ENCODE data around the gene HES7. TPM values are rescaled to one million over a fixed set of nuclear protein-coding genes. Genes with fewer than 3 reads are reported as not detected.

Gene HES7
- polyA plus RNA-seq, 1 of the 3 experiments (the other 2 are of a cell fraction) = 1.2 TPM

DNA sequence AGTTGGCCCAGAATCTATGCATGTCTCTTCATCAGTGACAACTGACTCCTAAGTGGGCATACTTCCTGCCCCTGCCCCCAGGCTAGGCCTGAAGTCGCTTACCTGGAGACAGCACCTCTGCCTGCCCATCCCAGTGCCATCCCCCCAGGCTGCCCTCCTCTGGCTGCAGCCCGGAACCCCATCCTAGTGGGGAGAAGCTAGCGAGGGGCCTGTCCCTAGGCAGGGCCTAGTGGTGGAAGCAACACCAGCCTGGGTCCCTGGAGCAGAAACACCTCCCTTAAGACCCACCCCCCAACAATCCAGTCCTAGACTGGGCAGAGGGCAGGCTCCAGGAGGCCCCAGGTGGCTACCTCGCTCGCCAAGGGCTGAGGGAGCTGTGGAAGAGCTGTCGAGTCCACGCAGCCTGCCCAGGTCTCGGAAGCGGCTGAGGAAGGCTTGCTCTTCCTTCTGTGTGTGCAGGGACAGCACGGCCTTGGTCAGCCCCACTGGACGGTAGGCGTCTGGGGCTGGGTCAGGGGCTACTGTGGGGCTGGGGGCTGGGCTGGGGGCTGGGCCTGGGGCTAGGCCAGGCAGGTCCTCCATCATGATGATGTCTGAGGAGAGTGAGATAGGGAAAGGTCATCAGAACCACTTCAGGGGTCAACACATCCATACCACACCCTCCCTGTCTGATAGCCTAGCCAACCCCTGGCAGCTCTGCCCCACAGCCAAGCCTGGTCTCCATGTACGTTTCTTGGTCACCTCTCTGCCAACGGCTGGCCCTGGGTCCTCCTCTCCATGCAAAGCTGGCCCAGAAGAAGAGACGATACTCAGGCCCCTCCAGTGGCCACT is 20.7 kb upstream of the HES7 start:
- H3K27me3 ChIP-seq (ENCODE audit: insufficient read depth) = no peaks in the 10 kb centered on the region
- DNase-seq = no peak
- H3K4me1 ChIP-seq (ENCODE audit: control insufficient read depth in 1 of 2, insufficient read depth in 2 of 2, low read depth in 1 of 2, low read length in 1 of 2) = no peaks in the 10 kb centered on the region; a peak in 1 of 4 replicates
- 84% methylated on average over 7 of the region's 15 CpGs for WGBS (ENCODE audit: low lambda C conversion rate)
- no peaks in the 10 kb centered on the region for H3K79me2 ChIP-seq (ENCODE audit: insufficient read depth)
- POLR2A ChIA-PET = interaction anchor here (1.0 to 2.3 kb wide), 2 partner anchors 29 kb away, joined by 3 to 6 read pairs; no protein-coding TSS in a partner anchor
- H3K36me3 ChIP-seq (replicated peaks in 1 of 2; ENCODE audit: control insufficient read depth in 1 of 2, insufficient read depth in 2 of 2, low read length in 1 of 2) = peaks cover 24 to 71% of the 10 kb centered on the region in 2 experiments
- no peak overlapping the region for H3K9ac ChIP-seq
- H2AFZ ChIP-seq (ENCODE audit: low read depth) = no peak overlapping the region
- no peaks in the 10 kb centered on the region for H3K9me3 ChIP-seq
- H3K9me2 ChIP-seq = no peaks in the 10 kb centered on the region
- H3K4me2 ChIP-seq = no peak overlapping the region
- CTCF ChIA-PET = interaction anchor here (0.6 to 1.9 kb wide), 2 partner anchors 51 to 64 kb away, joined by 3 to 6 read pairs; no protein-coding TSS in a partner anchor
- peaks cover 11% of the 10 kb centered on the region for H3F3A ChIP-seq (replicated peaks; ENCODE audit: insufficient read depth)
- peaks cover 6% of the 10 kb centered on the region; the same call in 1 of the 2 replicates for H4K20me1 ChIP-seq (ENCODE audit: insufficient read depth)
- no peak overlapping the region for H3K4me3 ChIP-seq (ENCODE audit: low read depth in 2 of 2, low read length in 1 of 2)
- TF ChIP-seq PBX3 (IDR thresholded peaks at IDR 0.05) (no peak), TAF1 (IDR thresholded peaks at IDR 0.05; ENCODE audit: borderline replicate concordance, low read depth, low read length) (no peak), FOSL2 (IDR thresholded peaks at IDR 0.05; ENCODE audit: borderline replicate concordance, low read depth) (no peak), RCOR1 (IDR thresholded peaks at IDR 0.05; ENCODE audit: low read length) (no peak), TEAD4 (IDR thresholded peaks at IDR 0.05; ENCODE audit: borderline replicate concordance, insufficient read depth) (no peak), GABPA (IDR thresholded peaks at IDR 0.05; ENCODE audit: low read depth) (no peak), CTCF (IDR thresholded peaks at IDR 0.05) (no peak)
- no peak overlapping the region for H3K27ac ChIP-seq (ENCODE audit: low read depth in 2 of 2, low read length in 1 of 2)

DNA sequence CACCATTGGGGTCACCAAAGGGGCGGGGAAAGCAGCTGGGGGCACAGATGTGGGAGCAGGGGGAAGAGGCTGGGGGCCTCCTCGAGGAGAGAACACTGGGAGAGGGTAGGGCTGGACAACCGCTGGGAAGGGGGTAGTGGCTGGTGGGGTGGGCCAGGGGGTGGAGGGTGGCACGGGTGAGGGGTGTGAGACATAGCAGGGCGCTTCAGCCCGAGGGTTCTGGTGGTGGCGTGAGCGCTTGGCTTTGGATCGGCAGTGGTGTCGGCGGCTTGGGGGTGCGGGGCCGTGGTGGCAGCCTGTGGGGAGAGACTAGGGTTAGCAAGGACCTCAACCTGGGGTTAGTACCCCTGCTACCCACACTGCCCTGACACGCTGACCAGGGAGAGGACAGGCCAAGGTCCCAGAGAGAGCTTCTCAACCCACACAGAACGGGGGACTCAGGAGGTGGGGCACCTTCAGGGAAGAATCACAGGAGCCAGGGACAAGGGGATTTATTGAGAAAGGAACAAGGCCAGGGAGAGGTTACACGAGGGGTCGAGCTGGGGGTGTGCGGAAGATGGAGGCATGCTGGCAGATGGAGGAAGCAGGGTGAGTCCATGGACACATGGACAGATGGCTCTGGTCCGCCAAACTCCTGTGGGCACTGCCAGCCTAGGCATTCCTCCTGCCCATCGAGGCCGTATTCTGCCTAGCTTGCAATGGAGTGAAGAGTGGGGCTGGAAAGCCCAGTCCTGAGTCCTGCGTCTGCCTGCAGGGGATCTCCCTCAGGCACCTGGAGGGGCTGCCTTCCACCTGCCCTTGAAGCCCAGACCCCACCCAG is 19.9 kb upstream of the HES7 start:
- POLR2A ChIA-PET = interaction anchor here (1.0 kb wide), 1 partner anchor 30 kb away, joined by 3 read pairs; no protein-coding TSS in a partner anchor
- H3K36me3 ChIP-seq (replicated peaks in 1 of 2; ENCODE audit: control insufficient read depth in 1 of 2, insufficient read depth in 2 of 2, low read length in 1 of 2) = peaks cover 20 to 65% of the 10 kb centered on the region in 2 experiments

More for the DNA sequence above, 19.9 kb upstream of the HES7 start:
- CTCF ChIA-PET = interaction anchor here (1.9 kb wide), 1 partner anchor 51 kb away, joined by 6 read pairs; no protein-coding TSS in a partner anchor
- 92% methylated on average over 17 of the region's 22 CpGs for WGBS (ENCODE audit: low lambda C conversion rate)
- Histone ChIP-seq H2AFZ (ENCODE audit: low read depth) (no peak overlapping the region), H3F3A (replicated peaks; ENCODE audit: insufficient read depth) (peaks cover 18% of the 10 kb centered on the region), H3K4me2 (no peak overlapping the region), H4K20me1 (ENCODE audit: insufficient read depth) (peaks cover 8% of the 10 kb centered on the region; the same call in 1 of the 2 replicates), H3K79me2 (ENCODE audit: insufficient read depth) (no peaks in the 10 kb centered on the region), H3K4me3 (ENCODE audit: low read depth in 2 of 2, low read length in 1 of 2) (no peak overlapping the region), H3K9me2 (no peaks in the 10 kb centered on the region), H3K27me3 (ENCODE audit: insufficient read depth) (no peaks in the 10 kb centered on the region), H3K27ac (ENCODE audit: low read depth in 2 of 2, low read length in 1 of 2) (no peak overlapping the region), H3K4me1 (ENCODE audit: control insufficient read depth in 1 of 2, insufficient read depth in 2 of 2, low read depth in 1 of 2, low read length in 1 of 2) (no peaks in the 10 kb centered on the region; a peak in 1 of 4 replicates), H3K9me3 (no peaks in the 10 kb centered on the region), H3K9ac (no peak overlapping the region)
- TF ChIP-seq RXRA (IDR thresholded peaks at IDR 0.05; ENCODE audit: borderline replicate concordance, low read depth) = no peak
- no peak for TF ChIP-seq EP300 (IDR thresholded peaks at IDR 0.05; ENCODE audit: borderline replicate concordance in 1 of 2, low read depth in 1 of 2, low read length in 1 of 2)
- no peak for TF ChIP-seq TCF12 (IDR thresholded peaks at IDR 0.05)
- TF ChIP-seq, protein P1, sequence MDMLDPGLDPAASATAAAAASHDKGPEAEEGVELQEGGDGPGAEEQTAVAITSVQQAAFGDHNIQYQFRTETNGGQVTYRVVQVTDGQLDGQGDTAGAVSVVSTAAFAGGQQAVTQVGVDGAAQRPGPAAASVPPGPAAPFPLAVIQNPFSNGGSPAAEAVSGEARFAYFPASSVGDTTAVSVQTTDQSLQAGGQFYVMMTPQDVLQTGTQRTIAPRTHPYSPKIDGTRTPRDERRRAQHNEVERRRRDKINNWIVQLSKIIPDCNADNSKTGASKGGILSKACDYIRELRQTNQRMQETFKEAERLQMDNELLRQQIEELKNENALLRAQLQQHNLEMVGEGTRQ (IDR thresholded peaks at IDR 0.05; ENCODE audit: borderline replicate concordance, low read depth, low read length) = no peak
- TF ChIP-seq MEF2A (IDR thresholded peaks at IDR 0.05; ENCODE audit: borderline replicate concordance, low read depth) = no peak
- TF ChIP-seq SMC3 (IDR thresholded peaks at IDR 0.05; ENCODE audit: low read depth, low read length) = no peak
- TF ChIP-seq, protein P2, sequence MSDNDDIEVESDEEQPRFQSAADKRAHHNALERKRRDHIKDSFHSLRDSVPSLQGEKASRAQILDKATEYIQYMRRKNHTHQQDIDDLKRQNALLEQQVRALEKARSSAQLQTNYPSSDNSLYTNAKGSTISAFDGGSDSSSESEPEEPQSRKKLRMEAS (IDR thresholded peaks at IDR 0.05; ENCODE audit: low read depth) = no peak
- no peak for TF ChIP-seq GABPA (IDR thresholded peaks at IDR 0.05; ENCODE audit: low read depth)
- TF ChIP-seq IRF3 (IDR thresholded peaks at IDR 0.05; ENCODE audit: low read depth, low read length) = no peak
- DNase-seq = no peak

Measured in SK-N-SH (cell line).